Measurements from ENCODE around the gene SETBP1. TPM values are rescaled to one million over a fixed set of nuclear protein-coding genes. Genes with fewer than 3 reads are reported as not detected.

Gene SETBP1
- total and polyA plus RNA-seq, 2 of the 4 experiments (the other 2 are of a cell fraction) = 0.19 to 0.36 TPM

- H2AK9ac ChIP-seq (replicated peaks; ENCODE audit: low read depth, low read length, poor library complexity) = no peak overlapping the region
- BruUV-seq (replicated peaks) = no TSS peak
- H3K27me3 ChIP-seq (ENCODE audit: control insufficient read depth, insufficient read depth, low read length) = no peaks in the 10 kb centered on the region
- H4K20me1 ChIP-seq (ENCODE audit: insufficient read depth, low read length) = no peaks in the 10 kb centered on the region
- no peak overlapping the region for H3K18ac ChIP-seq (ENCODE audit: low read depth, low read length)
- no peak overlapping the region for H2AK5ac ChIP-seq (ENCODE audit: low read depth, low read length)
- 100% methylated on average over 1 of the region's 3 CpGs; no CpG with 5 or more reads in 1 of the 2 experiments for WGBS, 2 experiments (ENCODE audit: extremely low coverage in 2 of 2, insufficient read length in 1 of 2)
- H2BK5ac ChIP-seq (ENCODE audit: low read depth, low read length, poor library complexity, severe bottlenecking) = no peak overlapping the region
- no peak overlapping the region for H4K8ac ChIP-seq (ENCODE audit: low read depth in 2 of 2, low read length in 2 of 2)
- H3K79me1 ChIP-seq (ENCODE audit: low read depth in 1 of 2, low read length in 2 of 2) = no peaks in the 10 kb centered on the region
- H3K4me1 ChIP-seq (ENCODE audit: control insufficient read depth, insufficient read depth, low read length) = no peaks in the 10 kb centered on the region
- dilution Hi-C loops (cut with HindIII; ENCODE audit: low sequenced_read_pairs, unreplicated experiment) (no loop called here), in situ Hi-C loops (cut with MboI; ENCODE audit: low sequenced_read_pairs) (no loop called here), intact Hi-C loops (cut with micrococcal nuclease) (no loop called here)
- H2BK20ac ChIP-seq (ENCODE audit: low read depth, low read length) = no peak overlapping the region
- H3K56ac ChIP-seq (ENCODE audit: extremely low read depth, insufficient read depth, low read length) = no peak overlapping the region
- no peaks in the 10 kb centered on the region for H3K9me1 ChIP-seq (ENCODE audit: insufficient read depth, low read length)
- ATAC-seq (ENCODE audit: low read depth) = no peak
- H3K9ac ChIP-seq (ENCODE audit: low read depth, low read length) = no peak overlapping the region
- no peak overlapping the region for H2AFZ ChIP-seq (replicated peaks; ENCODE audit: low read length, poor library complexity)
- no peak overlapping the region for H2BK120ac ChIP-seq (ENCODE audit: low read depth, low read length)
- H3K23ac ChIP-seq (ENCODE audit: low read depth, low read length) = no peak overlapping the region
- no peak overlapping the region for H4K5ac ChIP-seq (ENCODE audit: low read depth, low read length)
- H3K4me3 ChIP-seq (ENCODE audit: insufficient read depth, low read depth, low read length) = no peak overlapping the region
- no peaks in the 10 kb centered on the region for H3K36me3 ChIP-seq (ENCODE audit: control insufficient read depth, insufficient read depth, low read length)
- no peaks in the 10 kb centered on the region for H3K9me3 ChIP-seq (ENCODE audit: control insufficient read depth, insufficient read depth, low read length)
- H4K91ac ChIP-seq (ENCODE audit: insufficient read depth, low read depth, low read length) = no peak overlapping the region
- TF ChIP-seq POLR2A (IDR thresholded peaks at IDR 0.05; ENCODE audit: low read depth, low read length) (no peak), RAD21 (IDR thresholded peaks at IDR 0.05; ENCODE audit: low read length) (no peak), CHD1 (IDR thresholded peaks at IDR 0.05; ENCODE audit: low read depth, low read length) (no peak), RFX5 (IDR thresholded peaks at IDR 0.05; ENCODE audit: low read depth, low read length) (no peak), BHLHE40 (IDR thresholded peaks at IDR 0.05; ENCODE audit: low read depth, low read length) (no peak), MAFK (IDR thresholded peaks at IDR 0.05; ENCODE audit: low read depth, low read length) (no peak), CTCF (conservative IDR thresholded peaks at IDR 0.05; ENCODE audit: low read depth, low read length) (no peak), FOS (IDR thresholded peaks at IDR 0.05; ENCODE audit: low read depth, low read length) (no peak), MXI1 (IDR thresholded peaks at IDR 0.05; ENCODE audit: borderline replicate concordance, low read depth, low read length) (no peak), SMC3 (IDR thresholded peaks at IDR 0.05; ENCODE audit: low read depth, low read length) (no peak), CEBPB (IDR thresholded peaks at IDR 0.05; ENCODE audit: low read depth, low read length) (no peak), NFE2L2 (IDR thresholded peaks at IDR 0.05; ENCODE audit: low read depth, low read length) (no peak), MAZ (IDR thresholded peaks at IDR 0.05; ENCODE audit: borderline replicate concordance, low read depth, low read length) (no peak), RCOR1 (IDR thresholded peaks at IDR 0.05; ENCODE audit: insufficient replicate concordance, low read length) (no peak)
- TF ChIP-seq, protein P1, sequence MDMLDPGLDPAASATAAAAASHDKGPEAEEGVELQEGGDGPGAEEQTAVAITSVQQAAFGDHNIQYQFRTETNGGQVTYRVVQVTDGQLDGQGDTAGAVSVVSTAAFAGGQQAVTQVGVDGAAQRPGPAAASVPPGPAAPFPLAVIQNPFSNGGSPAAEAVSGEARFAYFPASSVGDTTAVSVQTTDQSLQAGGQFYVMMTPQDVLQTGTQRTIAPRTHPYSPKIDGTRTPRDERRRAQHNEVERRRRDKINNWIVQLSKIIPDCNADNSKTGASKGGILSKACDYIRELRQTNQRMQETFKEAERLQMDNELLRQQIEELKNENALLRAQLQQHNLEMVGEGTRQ (IDR thresholded peaks at IDR 0.05; ENCODE audit: low read depth, low read length) = no peak
- TF ChIP-seq, protein P2, sequence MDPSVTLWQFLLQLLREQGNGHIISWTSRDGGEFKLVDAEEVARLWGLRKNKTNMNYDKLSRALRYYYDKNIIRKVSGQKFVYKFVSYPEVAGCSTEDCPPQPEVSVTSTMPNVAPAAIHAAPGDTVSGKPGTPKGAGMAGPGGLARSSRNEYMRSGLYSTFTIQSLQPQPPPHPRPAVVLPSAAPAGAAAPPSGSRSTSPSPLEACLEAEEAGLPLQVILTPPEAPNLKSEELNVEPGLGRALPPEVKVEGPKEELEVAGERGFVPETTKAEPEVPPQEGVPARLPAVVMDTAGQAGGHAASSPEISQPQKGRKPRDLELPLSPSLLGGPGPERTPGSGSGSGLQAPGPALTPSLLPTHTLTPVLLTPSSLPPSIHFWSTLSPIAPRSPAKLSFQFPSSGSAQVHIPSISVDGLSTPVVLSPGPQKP (IDR thresholded peaks at IDR 0.05; ENCODE audit: borderline replicate concordance, low read depth, low read length) = no peak
- no peak overlapping the region for H3K4ac ChIP-seq (ENCODE audit: low read depth, low read length)
- no peak overlapping the region for H3K14ac ChIP-seq (replicated peaks; ENCODE audit: low read depth, low read length)
- no peak overlapping the region for H3K27ac ChIP-seq (ENCODE audit: insufficient read depth, low read length)
- ChIA-PET CTCF (no interaction called here), POLR2A (ENCODE audit: unreplicated experiment) (no interaction called here)
- DNase-seq = no peak
- H3K4me2 ChIP-seq (ENCODE audit: low read depth, low read length) = no peak overlapping the region
- no peak overlapping the region for H2BK15ac ChIP-seq (ENCODE audit: low read depth, low read length)
Measured at GRCh38 chr18:44635546-44635945, 45.1 kb upstream of the SETBP1 start.

Data from IMR-90 (cell line).